ENCODE measurements around the gene LONP1.
A peak's percentile ranks its signal among the peaks of the same experiment; 100 is the strongest.

The LONP1 gene

DNA sequence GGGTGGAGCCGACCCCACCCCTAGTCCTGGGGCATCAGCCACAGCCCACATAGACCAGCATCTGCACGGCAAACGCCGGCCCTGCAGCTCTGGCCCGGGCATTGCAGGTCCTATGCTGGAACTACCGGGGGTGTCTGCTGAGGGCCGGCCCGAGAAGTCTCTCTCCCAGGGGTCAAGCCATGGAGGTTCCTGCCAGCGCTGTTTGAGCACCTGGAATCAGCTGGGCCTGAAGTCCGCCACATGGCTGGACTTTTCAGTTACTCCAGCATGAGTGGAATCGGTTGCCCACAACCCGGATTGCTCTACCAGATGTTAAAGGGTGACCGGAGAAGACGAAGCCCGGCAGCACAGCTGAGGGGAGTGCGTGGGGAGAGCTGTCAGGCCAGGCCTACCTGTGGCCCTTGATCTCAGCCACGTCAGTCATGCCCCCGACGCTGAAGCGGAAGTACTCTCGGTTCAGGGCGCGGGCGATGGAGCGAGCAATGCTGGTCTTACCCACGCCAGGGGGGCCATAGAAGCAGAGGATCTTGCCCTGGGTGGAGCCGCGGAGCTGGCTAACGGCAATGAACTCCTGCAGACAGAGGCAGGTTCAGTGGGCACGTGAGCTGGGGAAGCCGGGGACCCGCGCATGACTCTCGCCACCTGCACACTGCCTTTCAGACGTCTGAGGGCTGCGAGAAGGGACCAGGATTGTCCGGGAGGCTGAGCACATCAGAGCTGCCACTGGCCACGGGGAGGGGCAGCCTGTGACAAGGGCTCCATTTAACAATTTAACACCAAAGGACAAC is 21.1 kb downstream of the LONP1 start:
- no peak for DNase-seq (ENCODE audit: low read depth)
- TF ChIP-seq, protein P1, sequence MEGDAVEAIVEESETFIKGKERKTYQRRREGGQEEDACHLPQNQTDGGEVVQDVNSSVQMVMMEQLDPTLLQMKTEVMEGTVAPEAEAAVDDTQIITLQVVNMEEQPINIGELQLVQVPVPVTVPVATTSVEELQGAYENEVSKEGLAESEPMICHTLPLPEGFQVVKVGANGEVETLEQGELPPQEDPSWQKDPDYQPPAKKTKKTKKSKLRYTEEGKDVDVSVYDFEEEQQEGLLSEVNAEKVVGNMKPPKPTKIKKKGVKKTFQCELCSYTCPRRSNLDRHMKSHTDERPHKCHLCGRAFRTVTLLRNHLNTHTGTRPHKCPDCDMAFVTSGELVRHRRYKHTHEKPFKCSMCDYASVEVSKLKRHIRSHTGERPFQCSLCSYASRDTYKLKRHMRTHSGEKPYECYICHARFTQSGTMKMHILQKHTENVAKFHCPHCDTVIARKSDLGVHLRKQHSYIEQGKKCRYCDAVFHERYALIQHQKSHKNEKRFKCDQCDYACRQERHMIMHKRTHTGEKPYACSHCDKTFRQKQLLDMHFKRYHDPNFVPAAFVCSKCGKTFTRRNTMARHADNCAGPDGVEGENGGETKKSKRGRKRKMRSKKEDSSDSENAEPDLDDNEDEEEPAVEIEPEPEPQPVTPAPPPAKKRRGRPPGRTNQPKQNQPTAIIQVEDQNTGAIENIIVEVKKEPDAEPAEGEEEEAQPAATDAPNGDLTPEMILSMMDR (IDR thresholded peaks at IDR 0.05; ENCODE audit: low read depth, low read length) = no peak
- TF ChIP-seq POLR2A (IDR thresholded peaks at IDR 0.05; ENCODE audit: extremely low read depth, insufficient read length) (no peak), MYC (IDR thresholded peaks at IDR 0.05; ENCODE audit: low read depth, low read length) (no peak)
- TF ChIP-seq, protein P2, sequence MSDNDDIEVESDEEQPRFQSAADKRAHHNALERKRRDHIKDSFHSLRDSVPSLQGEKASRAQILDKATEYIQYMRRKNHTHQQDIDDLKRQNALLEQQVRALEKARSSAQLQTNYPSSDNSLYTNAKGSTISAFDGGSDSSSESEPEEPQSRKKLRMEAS (IDR thresholded peaks at IDR 0.05; ENCODE audit: low read depth, low read length) = no peak
- no peak overlapping the region for H3K4me3 ChIP-seq (ENCODE audit: low read depth, low read length)

DNA sequence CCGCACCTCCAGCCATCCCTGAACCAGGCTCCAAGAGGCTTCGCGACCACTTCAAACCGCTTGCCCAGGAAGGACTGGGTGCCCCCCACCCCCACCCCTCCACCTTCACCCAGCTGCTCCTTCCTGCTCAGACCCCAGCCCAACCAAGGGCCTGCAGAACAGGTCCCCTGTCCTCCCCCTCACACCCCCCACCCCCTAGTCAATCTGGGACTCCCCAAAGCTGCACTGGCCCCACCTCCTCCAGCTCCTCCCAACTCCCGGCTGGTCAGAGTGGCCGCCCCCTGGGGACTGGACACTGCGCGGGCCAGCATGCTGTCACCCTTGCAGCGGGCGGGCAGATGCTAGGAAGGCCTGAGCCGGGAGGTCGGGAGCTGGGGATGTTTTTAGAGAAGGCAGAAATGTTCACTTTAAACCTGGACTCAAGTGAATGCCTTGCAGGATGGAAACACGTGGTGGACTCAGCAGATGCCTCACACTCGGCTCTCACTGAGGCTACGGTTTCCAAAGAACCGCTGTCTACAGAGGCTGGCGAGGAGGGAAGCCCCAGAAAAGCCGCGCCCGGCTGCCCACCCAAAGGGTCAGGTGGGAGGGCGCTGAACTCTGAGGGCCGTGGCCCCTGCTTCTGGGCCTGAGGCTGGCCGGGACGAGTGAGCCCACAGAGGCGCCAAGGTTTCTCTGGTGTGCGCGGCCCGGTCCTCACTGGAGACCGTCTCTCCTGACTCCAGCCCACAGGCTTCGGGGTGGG is 21.9 kb downstream of the LONP1 start:
- no peak overlapping the region for H3K4me3 ChIP-seq (ENCODE audit: low read depth, low read length)
- no peak for DNase-seq (ENCODE audit: low read depth)
- TF ChIP-seq, protein P1 (IDR thresholded peaks at IDR 0.05; ENCODE audit: low read depth, low read length) = no peak
- TF ChIP-seq POLR2A (IDR thresholded peaks at IDR 0.05; ENCODE audit: extremely low read depth, insufficient read length) (no peak), MYC (IDR thresholded peaks at IDR 0.05; ENCODE audit: low read depth, low read length) (no peak)
- TF ChIP-seq, protein P2 (IDR thresholded peaks at IDR 0.05; ENCODE audit: low read depth, low read length) = no peak

DNA sequence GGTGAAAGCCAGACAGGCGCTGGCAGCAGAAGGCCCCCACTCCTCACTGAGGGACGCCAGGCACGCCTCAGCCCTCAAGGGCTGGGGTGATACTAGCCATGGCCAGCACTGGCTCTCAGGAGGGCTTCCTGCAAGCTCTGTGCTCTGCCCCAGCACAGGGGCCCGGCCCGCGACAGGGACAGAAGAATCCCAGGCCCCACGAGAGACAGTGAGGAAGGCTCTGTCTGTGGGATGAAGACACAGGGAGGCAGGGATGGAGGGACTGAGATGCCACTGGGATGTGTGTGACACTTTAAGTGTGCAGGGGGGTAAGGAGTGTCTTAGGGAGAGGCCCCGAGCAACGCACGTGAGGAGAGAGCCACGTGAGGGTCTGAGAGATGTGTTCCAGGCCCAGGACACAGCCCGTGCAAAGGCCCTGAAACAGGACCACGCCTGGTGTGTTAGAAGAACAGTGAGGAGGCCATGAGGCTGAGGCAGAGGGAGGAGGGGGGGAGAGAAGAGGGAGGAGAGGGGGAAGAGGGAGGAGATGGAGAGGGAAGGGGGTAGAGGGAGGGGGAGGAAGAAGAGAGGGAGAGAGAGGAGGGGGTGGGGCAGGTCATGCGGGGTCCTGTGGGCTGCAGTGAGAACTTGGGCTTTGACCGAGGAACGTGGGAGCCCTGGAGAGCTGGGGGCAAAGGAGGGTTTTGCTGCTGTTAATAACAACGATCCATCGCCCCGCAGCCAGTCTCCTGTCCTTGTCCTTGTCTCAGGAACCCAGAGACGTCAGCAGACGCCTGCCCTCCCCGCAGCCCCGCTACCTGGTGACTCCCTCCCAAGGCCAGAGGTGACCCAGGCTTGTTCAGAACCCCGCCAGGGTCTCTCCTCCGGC is 22.7 kb downstream of the LONP1 start:
- H3K4me3 ChIP-seq (ENCODE audit: low read depth, low read length) = no peak overlapping the region
- no peak for TF ChIP-seq POLR2A (IDR thresholded peaks at IDR 0.05; ENCODE audit: extremely low read depth, insufficient read length)

DNA sequence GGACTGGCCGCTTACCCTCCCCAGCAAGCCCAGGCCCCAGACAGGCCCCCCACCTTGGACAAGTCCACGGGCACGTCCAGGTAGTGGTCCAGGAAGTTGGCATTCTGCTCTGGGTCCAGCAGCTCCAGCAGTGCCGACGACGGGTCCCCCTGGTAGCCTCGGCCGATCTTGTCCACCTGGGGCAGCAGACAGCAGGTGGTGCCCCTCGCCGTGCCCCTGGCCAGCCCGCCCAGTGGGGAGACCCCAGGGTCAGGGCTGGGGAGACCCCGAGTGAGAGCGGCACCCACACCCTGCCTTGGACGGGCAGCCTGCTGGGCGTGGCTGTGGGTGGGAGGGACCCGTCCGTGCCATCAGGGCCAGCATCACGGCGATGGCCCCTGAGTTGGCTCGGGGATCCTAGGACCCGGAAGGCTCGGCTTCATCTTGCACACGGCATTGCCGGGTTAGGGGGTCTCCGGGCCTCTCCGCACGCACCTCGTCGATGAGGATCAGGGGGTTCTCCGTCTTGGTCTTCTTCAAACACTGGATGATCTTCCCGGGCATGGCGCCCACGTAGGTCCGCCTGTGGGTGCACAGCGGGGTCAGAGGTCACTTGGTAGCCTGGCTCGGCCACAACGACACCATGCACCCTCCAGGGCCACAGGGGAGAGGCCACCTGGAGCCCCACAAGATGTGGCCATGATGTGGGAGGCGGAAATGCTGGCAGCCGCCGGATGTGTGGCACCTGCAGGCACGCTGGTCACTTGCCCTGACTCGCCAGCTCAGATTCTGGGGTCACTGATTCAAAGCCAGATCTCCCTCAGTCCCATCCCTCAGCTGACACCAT is 23.5 kb downstream of the LONP1 start:
- TF ChIP-seq, protein P1 (IDR thresholded peaks at IDR 0.05; ENCODE audit: low read depth, low read length) = no peak
- TF ChIP-seq POLR2A (IDR thresholded peaks at IDR 0.05; ENCODE audit: extremely low read depth, insufficient read length) = peak; percentile 21
- TF ChIP-seq, protein P2 (IDR thresholded peaks at IDR 0.05; ENCODE audit: low read depth, low read length) = no peak
- TF ChIP-seq MYC (IDR thresholded peaks at IDR 0.05; ENCODE audit: low read depth, low read length) = no peak
- H3K4me3 ChIP-seq (ENCODE audit: low read depth, low read length) = no peak overlapping the region
- no peak for DNase-seq (ENCODE audit: low read depth)

More for the DNA sequence above, 22.7 kb downstream of the LONP1 start:
- DNase-seq (ENCODE audit: low read depth) = peak; percentile 26

DNA sequence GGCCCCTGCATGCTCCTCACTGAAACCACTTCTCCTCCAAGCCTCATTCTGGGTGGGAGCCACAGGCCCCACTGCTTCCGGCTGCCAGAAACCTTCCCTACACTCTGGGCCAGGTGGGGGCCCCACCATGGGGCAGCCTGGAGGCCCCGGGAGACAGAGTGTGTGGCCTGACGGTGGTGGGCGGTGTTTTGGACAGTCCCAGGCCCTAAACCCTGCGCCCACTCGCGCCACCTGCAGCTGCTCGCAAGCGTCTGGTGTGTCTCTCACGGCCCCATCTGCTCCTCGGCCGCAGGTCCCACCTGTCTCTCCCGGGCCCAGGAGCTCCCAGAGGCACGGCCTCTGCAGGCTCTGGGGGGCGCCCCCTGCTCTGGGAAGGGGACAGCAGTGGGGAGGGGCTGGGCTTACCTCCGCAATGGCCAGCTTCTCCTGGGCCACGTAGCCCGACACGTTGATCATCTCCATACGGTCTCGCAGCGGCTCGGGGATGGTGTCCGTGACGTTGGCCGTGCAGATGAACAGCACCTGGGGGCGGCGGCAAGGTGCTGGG is 24.2 kb downstream of the LONP1 start:
- DNase-seq (ENCODE audit: low read depth) = no peak
- TF ChIP-seq, protein P2 (IDR thresholded peaks at IDR 0.05; ENCODE audit: low read depth, low read length) = no peak
- no peak overlapping the region for H3K4me3 ChIP-seq (ENCODE audit: low read depth, low read length)

Data from NB4 (cell line).